GM21717 (cell line): Measurements from ENCODE around the gene MAGEB10.
"Not testable (repeated sequence)": the region's sequence is repeated elsewhere in the genome, so short reads cannot be mapped to it uniquely, and the experiment has no call there.

ENCODE experiments used
- ATAC-seq: cut with Tn5 transposase; IDR thresholded peaks from one replicate; pipeline ENCODE4 v1.9.1; 2021; ENCODE audit warnings: mild to moderate bottlenecking, moderate library complexity; ENCODE audit not compliant: unreplicated experiment

Gene MAGEB10

GRCh38 chrX:27807690-27808089, at the start of gene MAGEB10:
TSS of gene MAGEB10 (plus strand) at chrX:27807990. CDS start at chrX:27821307, 13,317 bp downstream.
- ATAC-seq: no peak

GRCh38 chrX:27765718-27766117, 42.1 kb upstream of the MAGEB10 start:
- ATAC-seq: no peak

- no peak for ATAC-seq
Observed at GRCh38 chrX:27767387-27767786, 40.4 kb upstream of the MAGEB10 start.

- no peak for ATAC-seq
Observed at GRCh38 chrX:27775984-27776383, 31.8 kb upstream of the MAGEB10 start.

GRCh38 chrX:27796640-27797257, 11.0 kb upstream of the MAGEB10 start:
- ATAC-seq: no peak

- ATAC-seq: no peak
Observed at GRCh38 chrX:27797575-27797974, 10.2 kb upstream of the MAGEB10 start.

GRCh38 chrX:27808226-27808625, 436 bp downstream of the MAGEB10 start:
- ATAC-seq: no peak

- ATAC-seq: not testable (repeated sequence)
Observed at GRCh38 chrX:27808991-27809859, 1.4 kb downstream of the MAGEB10 start.

GRCh38 chrX:27815209-27815608, 7.4 kb downstream of the MAGEB10 start:
- no peak for ATAC-seq

- no peak for ATAC-seq
Observed at GRCh38 chrX:27823812-27824211, 16.0 kb downstream of the MAGEB10 start.

- ATAC-seq: no peak
Observed at GRCh38 chrX:27838185-27838584, 30.4 kb downstream of the MAGEB10 start.

- ATAC-seq: no peak
Observed at GRCh38 chrX:27840881-27841280, 33.1 kb downstream of the MAGEB10 start.

GRCh38 chrX:27842859-27843258, 35.1 kb downstream of the MAGEB10 start:
- ATAC-seq: no peak

- ATAC-seq: no peak
Observed at GRCh38 chrX:27860337-27860736, 52.5 kb downstream of the MAGEB10 start.

GRCh38 chrX:27863809-27864208, 56.0 kb downstream of the MAGEB10 start:
- no peak for ATAC-seq
